ENCODE measurements around the gene STRN. TPM values are rescaled to one million over a fixed set of nuclear protein-coding genes. Genes with fewer than 3 reads are reported as not detected.
"Not testable (repeated sequence)": the region's sequence is repeated elsewhere in the genome, so short reads cannot be mapped to it uniquely, and the experiment has no call there.

STRN gene, protein sequence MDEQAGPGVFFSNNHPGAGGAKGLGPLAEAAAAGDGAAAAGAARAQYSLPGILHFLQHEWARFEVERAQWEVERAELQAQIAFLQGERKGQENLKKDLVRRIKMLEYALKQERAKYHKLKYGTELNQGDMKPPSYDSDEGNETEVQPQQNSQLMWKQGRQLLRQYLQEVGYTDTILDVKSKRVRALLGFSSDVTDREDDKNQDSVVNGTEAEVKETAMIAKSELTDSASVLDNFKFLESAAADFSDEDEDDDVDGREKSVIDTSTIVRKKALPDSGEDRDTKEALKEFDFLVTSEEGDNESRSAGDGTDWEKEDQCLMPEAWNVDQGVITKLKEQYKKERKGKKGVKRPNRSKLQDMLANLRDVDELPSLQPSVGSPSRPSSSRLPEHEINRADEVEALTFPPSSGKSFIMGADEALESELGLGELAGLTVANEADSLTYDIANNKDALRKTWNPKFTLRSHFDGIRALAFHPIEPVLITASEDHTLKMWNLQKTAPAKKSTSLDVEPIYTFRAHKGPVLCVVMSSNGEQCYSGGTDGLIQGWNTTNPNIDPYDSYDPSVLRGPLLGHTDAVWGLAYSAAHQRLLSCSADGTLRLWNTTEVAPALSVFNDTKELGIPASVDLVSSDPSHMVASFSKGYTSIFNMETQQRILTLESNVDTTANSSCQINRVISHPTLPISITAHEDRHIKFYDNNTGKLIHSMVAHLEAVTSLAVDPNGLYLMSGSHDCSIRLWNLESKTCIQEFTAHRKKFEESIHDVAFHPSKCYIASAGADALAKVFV
- total RNA-seq: 30.9 TPM

- peak; percentile 97 for DNase-seq
Measured at GRCh38 chr2:36966370-36967235, at the start of gene STRN. Gene STRN, minus strand, starts transcription at chr2:36966536. Its CDS starts 73 bp downstream, at chr2:36966463.

- DNase-seq: no peak
Measured at GRCh38 chr2:37013315-37013641, 46.9 kb upstream of the STRN start.

DNA sequence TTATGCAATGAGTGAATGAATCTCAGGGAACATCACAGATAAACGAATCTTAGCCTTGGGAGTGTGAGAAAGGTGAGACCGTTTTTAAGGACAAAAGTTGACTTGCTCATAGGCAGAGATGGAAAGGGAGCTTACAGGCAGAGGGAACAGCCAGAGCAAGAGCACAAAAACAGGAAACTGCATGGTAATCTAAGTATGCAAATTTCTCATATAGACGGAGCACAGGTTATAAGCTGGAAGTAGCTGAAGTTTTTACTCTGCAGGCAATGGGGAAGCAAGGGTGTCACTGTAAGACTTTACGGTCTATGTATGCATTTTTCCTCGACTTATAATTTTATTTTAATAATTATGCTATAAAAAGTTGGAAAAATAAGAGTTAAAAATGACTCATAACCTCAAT is 44.8 kb upstream of the STRN start:
- DNase-seq: no peak

- no peak for DNase-seq
Measured at GRCh38 chr2:37005118-37005868, 39.0 kb upstream of the STRN start.

- no peak for DNase-seq
Measured at GRCh38 chr2:37000988-37001556, 34.7 kb upstream of the STRN start.

DNA sequence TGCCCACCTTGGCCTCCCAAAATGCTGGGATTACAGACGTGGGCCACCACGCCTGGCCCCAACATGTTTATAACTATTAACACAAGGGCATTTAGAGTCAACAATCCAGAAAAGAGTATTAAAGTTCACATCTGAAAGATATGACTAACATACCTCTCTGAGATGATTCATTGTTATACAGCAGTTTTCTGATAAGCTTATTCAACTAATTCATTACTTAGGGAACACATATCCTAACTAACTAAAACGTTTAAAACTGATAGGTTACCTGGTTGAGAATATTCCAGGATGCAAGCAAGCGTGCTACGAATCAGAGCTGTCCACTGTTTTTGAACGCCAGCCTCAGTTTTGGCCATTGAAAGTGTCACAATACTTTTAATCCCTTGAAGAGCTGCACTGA is 34.0 kb upstream of the STRN start:
- no peak for DNase-seq

GRCh38 chr2:36999416-36999815 is 33.1 kb upstream of the STRN start:
- not testable (repeated sequence) for DNase-seq

GRCh38 chr2:36993841-36994620 is 27.7 kb upstream of the STRN start:
- no peak for DNase-seq

GRCh38 chr2:36988008-36988407 is 21.7 kb upstream of the STRN start:
- DNase-seq: no peak

- no peak for DNase-seq
Measured at GRCh38 chr2:36982467-36982866, 16.1 kb upstream of the STRN start.

- DNase-seq: no peak
Measured at GRCh38 chr2:36981911-36982310, 15.6 kb upstream of the STRN start.

DNA sequence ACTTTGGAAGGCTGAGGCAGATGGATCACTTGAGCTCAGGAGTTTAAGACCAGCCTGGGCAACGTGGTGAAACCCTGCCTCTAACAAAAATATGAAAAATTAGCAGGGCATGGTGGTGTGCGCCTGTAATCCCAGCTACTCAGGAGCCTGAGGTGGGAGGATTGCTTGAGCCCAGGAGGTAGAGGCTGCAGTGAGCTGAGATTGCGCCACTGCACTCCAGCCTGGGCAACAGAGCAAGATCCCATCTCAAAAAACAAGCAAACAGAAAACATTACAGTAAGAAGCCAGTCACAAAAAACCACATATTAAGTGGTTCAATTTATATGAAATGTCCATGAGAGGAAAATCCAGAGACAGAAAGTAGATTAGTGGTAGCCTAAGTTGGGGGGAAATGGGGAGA is 12.7 kb upstream of the STRN start:
- DNase-seq: not testable (repeated sequence)

- no peak for DNase-seq
Measured at GRCh38 chr2:36976065-36976464, 9.7 kb upstream of the STRN start.

GRCh38 chr2:36975306-36975705 is 9.0 kb upstream of the STRN start:
- no peak for DNase-seq

DNA sequence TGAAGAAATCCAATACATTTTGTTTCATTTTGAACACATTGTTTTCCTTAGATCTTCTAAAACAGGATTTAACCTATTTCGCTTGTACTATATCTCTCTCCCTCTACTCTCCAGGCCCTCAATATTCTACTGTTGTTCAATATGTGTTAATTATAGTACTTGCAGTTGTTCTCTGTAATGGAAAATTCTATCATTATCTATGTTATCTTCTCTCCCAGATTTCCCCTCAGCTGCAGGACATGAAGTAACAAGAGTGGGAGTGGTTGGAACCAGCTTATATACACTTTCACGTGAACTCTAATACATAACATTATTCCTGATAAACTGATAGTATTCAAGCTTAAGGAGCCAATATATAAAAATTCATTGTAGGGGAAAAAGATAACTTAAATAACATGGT is 7.0 kb upstream of the STRN start:
- no peak for DNase-seq

GRCh38 chr2:36971990-36972389 is 5.7 kb upstream of the STRN start:
- no peak for DNase-seq

DNA sequence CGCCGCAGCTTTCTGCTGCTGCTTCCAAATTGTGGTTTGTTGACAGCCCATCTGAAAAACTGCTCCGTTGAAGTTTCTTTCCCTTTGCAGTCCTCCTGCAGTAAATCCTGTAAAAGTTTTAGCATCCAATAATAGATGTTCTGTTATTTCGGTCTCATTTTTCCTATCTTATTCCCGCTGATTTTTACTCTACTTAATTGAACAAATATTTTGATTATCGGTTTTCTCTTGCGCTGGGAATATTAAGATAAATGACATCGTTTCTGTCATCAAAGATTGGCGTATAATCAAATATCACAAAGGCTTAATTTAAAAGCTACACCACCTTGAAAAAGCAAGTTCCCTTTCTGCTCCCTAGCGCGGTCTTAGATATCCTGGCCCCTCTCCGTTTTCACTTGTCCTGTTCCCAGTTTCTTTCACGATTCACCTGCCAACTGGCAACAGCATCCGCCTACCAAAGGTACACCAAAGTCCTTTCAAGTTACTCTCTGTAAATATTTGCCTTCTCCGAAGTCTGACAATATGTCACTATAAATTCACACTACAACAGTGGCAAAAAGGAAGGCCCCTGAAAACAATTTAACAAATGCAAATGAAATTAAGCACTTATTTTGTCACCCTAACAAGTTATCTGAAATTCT is 1.0 kb upstream of the STRN start:
- no peak for DNase-seq

DNA sequence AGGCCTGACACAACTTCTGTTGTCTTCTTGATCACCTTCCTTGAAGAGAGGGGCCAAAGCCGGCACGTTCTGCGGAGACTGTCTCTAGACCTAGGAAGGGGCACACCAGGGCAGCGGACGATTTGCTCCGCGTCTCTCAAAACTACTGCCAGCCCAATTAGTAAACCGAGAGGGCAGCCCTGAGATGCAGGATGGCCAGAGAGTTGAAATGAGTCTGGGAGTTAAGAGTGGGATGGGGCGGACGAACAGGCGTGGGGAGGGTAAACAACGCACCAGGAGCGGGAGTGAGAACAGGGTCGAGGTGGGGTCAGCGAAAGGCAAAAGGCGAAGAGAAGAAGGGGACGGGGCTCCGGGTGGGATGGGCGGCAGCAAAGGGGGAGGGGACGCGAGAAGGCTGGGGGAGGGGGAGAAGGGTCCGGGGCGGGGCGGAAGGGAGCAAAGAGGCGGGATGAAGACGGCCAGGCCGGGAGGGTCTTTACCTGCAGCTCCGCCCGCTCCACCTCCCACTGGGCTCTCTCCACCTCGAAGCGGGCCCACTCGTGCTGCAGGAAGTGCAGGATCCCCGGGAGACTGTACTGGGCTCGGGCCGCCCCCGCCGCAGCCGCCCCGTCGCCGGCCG is 476 bp downstream of the STRN start:
- no peak for DNase-seq

- DNase-seq: no peak
Measured at GRCh38 chr2:36965206-36965605, 1.1 kb downstream of the STRN start.

DNA sequence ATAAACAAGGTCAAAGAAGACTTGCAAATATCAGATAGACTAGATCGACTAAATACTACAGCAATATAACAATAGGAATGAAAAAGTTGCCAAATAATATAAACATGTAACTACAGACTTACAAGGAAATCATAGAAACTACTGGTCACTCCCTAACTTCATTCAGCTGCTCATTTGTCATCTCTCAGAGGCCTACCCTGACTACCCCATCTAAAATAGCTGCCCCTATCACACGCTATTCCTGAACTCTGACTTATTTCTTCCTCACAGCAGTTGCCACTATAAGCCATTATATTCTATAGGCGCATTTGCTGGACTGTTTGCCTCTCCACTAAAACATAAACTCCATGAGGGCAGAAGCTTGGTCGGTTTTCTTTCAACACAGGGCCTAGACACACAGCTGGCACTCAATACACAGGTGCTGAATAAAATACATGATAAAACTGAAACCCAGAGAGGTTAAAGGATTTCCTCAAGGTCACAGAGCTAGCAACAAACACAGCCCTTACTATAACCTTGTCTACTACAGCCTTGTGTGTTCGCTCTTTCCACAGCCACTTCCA is 1.8 kb downstream of the STRN start:
- DNase-seq: no peak
